Measurements from ENCODE around the gene MCF2L2.
"Not testable (repeated sequence)": the region's sequence is repeated elsewhere in the genome, so short reads cannot be mapped to it uniquely, and the experiment has no call there.

Gene MCF2L2

DNA sequence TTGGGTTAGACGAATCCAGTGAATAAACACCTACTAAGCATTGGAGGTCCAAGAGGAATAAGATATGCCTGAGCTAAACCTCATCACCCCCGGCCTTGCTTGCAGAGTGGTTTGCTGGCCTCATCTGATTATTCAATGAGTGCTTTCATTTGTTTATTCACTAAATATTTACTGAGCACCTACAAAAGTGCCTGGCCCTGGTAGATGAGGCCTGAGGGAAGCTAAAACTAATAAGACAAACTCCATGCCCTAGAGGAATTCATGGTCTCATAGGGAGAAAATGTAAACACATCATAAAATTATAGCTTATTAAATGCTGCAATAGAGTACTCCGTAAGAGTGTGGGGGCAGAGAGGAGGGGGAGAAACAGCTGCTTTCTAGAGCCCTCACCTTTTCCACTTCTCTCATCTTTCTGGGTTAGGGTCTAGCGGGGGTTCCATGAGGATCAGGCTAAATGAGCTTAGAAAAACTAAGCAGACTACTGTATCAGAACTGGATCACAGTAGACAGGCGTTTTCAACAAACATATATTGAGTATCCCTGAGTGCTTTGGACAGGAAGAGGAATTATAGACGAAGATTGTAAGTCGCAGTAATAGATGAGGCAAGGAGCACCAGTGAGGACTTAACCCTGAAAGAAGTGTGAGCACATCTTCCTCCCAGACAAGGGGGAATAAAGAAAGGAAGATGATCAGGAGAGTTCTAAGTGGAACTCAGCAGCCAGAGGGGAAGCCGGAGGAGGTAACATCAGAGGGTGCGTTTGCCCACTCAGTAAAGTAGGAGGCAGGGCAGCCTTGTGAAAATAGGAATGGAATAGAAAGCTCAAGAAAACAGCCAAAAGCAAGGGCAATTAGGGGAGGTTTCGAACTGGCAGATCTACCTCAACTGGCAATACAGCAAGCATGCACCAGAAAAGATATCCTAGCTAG, 234.4 kb downstream of the MCF2L2 start:
- DNase-seq, result no peak

DNA sequence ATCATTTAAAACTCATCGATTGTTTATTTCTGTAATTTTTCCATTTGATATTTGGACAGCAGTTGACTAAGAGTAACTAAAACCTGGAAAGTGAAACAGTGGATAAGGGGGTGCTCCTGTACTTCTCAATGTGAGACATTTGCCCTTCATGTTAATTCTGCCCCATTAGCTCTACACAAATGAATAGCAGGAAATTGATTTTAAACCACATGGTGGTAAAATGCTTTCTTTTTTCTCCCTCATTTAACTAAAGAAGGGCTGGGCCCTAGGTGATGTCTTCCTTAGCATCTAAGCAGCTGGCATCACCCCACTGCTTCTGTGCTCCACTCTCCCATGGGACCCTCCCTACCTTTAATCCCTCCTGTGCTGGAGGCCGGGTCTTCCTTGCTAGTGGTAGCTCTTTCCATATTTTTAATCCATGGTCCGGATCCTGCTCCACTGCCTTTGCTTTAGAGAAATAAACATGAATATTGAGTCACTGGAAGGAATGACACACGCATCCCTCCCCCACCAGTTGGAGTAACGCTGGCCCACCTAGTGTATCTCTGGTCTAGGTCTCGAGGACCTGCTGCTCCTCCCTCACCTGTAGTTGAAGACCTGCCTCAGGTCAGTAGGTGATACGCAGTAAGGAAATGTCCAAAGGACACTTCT, 235.6 kb downstream of the MCF2L2 start:
- DNase-seq, result no peak

DNA sequence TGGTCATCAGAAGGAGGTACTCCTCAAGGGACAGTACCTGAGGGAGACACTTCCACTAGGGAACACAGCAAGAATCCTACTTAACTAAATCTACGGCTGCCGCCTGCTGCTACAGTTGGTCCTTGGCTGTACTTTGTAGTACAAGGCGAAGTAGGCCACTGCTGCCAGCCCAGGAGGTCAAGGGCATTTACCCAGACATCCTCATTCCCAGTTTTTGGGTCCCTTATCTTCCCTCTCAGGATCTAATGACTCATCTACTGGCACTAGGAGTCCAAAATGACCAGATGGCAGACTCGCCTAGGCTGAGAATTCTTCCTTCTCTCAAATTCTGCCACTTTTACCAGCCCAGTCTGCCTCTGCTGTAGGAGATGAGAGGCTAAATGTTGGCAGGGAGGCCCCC, 238.8 kb downstream of the MCF2L2 start:
- DNase-seq, result no peak

- no peak for DNase-seq
Observed at GRCh38 chr3:183188895-183189462, 239.4 kb downstream of the MCF2L2 start.

DNA sequence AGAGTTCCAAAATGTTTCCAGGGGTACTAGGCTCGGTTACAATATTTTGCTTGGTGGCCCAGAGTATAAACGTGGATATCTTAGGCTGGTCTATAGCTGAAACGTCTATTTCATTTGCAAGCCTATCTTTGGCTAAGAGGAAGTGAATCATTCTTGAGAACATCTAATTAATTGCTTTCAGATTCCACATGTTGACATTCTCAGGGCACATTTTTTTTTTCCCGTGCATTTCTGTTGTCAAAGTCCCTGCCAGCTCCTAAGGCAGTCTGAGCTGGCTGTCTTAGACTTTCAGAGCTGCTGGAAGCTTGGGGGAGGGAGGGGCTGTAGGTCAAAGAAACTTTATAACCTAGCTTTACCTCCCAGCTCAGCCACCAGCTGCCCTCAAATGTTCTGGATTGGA, 242.7 kb downstream of the MCF2L2 start:
- no peak for DNase-seq

GRCh38 chr3:183182732-183183610, 245.4 kb downstream of the MCF2L2 start:
- DNase-seq, result no peak

GRCh38 chr3:183182073-183182472, 246.3 kb downstream of the MCF2L2 start:
- no peak for DNase-seq

GRCh38 chr3:183181606-183182005, 246.8 kb downstream of the MCF2L2 start:
- no peak for DNase-seq

DNA sequence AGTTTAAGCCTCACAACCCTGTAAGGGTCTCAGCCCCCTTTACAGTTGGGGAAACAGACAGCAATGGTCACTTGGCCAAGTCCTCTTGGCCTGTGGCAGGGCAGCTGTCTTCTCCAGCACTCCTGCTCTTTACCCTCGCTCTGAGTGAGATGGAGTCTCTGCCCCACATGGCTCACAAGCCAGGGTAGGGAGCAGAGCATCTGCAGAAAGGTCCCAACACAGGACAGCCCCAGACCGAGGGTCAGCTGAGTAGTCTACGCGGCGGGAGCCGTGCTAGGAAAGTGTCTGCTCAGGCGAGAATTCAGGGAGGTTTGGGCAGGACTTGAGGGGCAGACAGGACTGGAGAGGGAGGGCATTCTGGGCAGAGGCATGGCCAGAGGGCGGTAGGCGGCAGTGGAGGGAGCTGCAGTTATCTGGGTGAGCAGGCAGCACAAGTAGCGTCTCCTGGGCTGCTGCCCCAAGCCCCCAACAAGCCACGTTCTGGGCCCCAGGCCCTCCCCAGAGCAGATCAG, 247.6 kb downstream of the MCF2L2 start:
- no peak for DNase-seq

- DNase-seq, result no peak
Observed at GRCh38 chr3:183180110-183180783, 248.2 kb downstream of the MCF2L2 start.

DNA sequence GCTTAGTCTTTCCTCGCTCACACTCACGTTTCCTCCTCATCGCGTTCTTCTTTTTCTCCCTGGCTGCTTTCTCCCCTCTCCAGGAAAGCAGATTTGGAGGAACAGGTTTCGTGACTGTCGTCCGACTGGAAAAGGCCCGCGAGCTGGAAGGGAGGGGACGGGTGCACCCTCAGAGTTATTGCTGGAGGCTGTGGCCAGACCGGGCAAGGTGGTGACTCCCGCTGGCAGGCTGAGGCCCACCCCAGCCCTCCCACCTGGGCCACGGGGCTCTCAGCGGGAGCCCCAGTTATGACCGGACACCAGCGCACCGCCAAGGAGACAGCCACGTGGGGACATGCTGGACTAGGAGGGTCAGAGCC, 248.9 kb downstream of the MCF2L2 start:
- not testable (repeated sequence) for DNase-seq

- no peak for DNase-seq
Observed at GRCh38 chr3:183178833-183179549, 249.4 kb downstream of the MCF2L2 start.

DNA sequence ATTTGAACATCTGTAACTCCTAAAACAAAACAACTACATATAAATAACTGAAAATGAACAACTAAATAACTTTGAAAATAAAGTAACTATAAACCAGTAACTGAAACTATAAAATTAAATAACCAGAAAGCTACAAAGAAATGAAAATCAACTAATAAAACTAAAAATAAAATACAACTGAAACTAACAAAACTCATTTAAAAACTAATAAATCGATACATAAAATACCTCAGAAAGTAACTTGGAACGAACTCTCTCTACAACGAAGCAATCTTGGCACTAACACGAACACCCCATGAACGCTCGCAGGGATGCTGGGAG, 249.9 kb downstream of the MCF2L2 start:
- DNase-seq, result no peak

GRCh38 chr3:183172051-183172639, 256.3 kb downstream of the MCF2L2 start:
- DNase-seq, result no peak

DNA sequence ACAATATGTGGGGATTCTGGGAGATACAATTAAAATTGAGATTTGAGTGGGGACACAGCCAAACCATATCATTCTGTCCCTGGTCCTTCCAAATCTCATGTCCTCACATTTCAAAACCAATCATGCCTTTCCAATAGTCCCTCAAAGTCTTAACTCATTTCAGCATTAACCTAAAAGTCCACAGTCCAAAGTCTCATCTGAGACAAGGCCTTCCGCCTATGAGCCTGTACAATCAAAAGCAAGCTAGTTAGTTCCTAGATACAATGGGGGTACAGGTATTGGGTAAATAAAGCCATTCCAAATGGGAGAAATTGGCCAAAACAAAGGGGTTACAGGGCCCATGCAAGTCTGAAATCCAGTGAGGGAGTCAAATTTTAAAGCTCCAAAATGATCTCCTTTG, 260.4 kb downstream of the MCF2L2 start:
- DNase-seq, result not testable (repeated sequence)

GRCh38 chr3:183163563-183163962, 264.9 kb downstream of the MCF2L2 start:
- no peak for DNase-seq

- no peak for DNase-seq
Observed at GRCh38 chr3:183161552-183162336, 266.7 kb downstream of the MCF2L2 start.

GRCh38 chr3:183160616-183161015, 267.8 kb downstream of the MCF2L2 start:
- no peak for DNase-seq

- DNase-seq, result no peak
Observed at GRCh38 chr3:183159333-183159732, 269.1 kb downstream of the MCF2L2 start.

DNA sequence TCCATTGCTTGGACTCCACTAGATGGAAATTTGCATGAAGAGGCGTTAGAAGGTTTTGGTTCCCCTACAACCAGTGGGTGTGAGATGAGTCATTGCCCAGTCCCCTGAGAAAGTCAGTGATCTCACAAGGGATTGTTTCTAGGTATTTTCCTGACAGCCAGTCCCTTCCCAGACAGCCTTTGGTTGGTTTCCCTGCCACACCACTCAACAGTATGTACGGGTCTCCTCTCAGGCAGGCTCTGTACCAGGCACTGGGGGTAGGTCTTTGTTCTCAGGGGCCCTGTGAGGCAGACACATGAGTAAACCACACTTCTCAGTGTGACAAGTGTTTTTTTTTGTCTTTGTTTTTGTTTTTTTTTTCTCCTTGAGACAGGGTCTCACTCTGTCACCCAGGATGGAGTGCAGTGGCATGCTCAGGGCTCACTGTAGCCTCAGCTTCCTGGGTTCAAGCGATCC, 269.8 kb downstream of the MCF2L2 start:
- DNase-seq, result no peak

Data from NCI-H1694 (cell line).